ENCODE measurements around the gene INSC.

Gene INSC

DNA sequence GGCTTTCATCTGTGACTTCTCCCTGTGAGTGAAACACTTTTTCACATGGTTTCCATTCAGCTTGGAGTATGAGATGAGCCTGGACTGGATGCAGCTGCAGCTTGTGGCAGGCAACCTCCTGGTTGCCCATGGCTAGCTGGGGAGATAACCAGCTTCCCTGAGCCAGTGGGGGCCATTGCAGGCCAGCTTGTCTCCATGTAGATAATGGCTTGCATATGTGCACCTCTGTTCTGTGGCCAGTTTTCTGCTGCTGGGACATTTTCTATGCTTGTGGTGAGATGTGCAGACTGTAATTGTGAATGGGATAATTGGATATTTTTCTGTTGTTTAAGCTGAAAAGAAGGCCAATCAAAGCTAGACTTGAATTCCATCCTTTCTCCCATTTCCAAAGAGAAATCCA is 38.5 kb downstream of the INSC start:
- no peak overlapping the region for H3K4me3 ChIP-seq (replicated peaks; ENCODE audit: low read depth, low read length)
- TF ChIP-seq, protein P1, sequence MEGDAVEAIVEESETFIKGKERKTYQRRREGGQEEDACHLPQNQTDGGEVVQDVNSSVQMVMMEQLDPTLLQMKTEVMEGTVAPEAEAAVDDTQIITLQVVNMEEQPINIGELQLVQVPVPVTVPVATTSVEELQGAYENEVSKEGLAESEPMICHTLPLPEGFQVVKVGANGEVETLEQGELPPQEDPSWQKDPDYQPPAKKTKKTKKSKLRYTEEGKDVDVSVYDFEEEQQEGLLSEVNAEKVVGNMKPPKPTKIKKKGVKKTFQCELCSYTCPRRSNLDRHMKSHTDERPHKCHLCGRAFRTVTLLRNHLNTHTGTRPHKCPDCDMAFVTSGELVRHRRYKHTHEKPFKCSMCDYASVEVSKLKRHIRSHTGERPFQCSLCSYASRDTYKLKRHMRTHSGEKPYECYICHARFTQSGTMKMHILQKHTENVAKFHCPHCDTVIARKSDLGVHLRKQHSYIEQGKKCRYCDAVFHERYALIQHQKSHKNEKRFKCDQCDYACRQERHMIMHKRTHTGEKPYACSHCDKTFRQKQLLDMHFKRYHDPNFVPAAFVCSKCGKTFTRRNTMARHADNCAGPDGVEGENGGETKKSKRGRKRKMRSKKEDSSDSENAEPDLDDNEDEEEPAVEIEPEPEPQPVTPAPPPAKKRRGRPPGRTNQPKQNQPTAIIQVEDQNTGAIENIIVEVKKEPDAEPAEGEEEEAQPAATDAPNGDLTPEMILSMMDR (IDR thresholded peaks at IDR 0.05; ENCODE audit: low read length, missing control alignments) = no peak
- no peak for DNase-seq (ENCODE audit: low read depth)

DNA sequence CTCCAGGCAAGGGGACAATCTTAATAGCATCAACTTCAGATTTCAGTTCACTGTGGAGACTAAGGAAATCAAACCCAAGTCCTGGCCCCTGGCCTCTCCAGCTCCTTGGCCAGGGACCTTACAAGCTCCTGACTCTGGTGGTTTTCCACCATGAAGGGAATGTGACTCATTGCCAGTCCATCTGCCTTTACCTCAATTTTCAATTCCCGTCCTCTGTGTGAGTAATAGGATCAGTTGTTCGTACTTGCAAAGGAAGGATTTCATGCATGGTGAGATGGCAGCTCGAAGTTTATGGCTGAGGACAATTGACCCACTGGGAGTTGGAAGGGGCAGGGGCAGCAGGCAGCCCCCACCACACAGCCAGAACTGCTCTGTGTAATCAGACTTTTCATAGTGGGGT is 42.5 kb downstream of the INSC start:
- H3K4me3 ChIP-seq (replicated peaks; ENCODE audit: low read depth, low read length) = no peak overlapping the region
- TF ChIP-seq, protein P1 (IDR thresholded peaks at IDR 0.05; ENCODE audit: low read length, missing control alignments) = no peak
- DNase-seq (ENCODE audit: low read depth) = peak; percentile 56

DNA sequence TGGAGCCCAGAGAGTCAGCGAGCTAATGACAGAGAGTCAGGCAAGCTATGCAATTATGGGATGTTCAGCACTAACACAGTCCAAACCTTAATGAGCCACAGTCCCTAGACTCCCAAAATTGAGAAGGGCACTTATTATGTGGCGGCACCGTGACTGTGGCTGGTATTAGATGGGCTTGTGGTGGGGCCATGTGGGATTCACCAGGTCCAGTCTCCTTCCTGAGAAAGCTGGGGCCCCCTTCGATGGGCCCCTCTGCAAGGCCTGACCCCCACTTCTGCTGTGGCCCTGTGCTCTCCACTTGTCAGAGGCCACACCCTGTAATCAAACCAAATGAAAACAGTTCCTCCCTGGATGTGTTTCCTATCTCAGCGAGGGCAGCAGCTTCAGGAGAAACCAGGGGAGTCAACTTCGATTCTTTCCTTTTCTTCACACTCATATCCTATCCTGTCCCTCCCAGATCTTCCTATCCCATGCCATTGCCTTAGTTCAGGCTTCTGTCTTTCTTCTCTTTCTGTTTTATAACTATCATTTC is 42.9 kb downstream of the INSC start:
- H3K4me3 ChIP-seq (replicated peaks; ENCODE audit: low read depth, low read length) = no peak overlapping the region
- TF ChIP-seq, protein P1 (IDR thresholded peaks at IDR 0.05; ENCODE audit: low read length, missing control alignments) = no peak
- DNase-seq (ENCODE audit: low read depth) = no peak

DNA sequence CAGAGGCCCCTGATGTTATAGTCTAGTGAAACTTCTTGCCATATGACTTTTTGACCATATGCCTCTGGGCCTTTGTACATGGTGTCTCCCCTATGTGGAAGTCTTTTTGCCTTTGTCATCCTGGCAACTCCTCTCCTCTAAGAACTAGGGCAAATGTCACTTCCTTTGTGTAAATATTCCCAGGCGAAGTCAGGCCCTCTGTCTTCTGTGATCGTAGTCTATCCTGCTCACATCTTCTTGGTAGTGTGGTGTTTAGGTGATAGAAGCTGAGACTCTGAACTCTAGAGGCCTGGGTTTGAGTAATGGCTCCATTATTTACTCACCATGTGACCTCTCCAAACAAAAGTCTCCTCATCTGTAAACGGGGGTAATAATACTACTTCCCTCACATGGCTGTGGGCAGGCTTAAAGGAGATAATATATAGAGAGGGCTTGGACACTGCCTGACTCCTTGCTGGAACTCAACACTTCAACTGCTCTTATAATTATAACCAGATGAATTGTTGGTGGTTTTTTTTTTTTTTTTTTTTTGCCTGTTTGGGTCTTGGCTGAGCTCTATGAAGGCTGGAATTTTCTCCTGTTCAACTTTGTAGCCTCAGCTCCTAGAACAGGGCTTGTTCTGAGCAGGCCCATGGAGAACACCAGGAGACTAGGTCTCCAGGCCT is 43.8 kb downstream of the INSC start:
- TF ChIP-seq, protein P1 (IDR thresholded peaks at IDR 0.05; ENCODE audit: low read length, missing control alignments) = no peak
- H3K4me3 ChIP-seq (replicated peaks; ENCODE audit: low read depth, low read length) = no peak overlapping the region

DNA sequence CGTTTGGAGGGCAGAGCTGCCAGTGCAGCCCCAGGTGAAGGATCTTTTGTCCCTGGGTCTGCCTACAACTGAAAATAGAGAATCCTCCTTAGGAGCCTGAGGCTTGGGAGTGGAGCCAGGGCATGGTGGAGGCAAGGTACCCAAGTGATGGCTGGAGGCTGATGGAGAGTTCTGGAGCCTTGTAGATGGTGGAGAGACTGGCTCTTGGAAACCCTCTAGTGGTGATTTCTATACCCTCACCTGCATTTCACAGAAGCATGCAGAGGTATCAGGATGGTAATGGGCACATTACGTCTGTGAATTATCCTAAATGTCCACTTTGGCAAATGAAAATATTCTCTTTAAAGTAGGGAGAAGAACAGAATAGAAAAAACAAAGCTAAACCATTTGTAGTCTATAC is 44.4 kb downstream of the INSC start:
- DNase-seq (ENCODE audit: low read depth) = peak; percentile 51
- no peak overlapping the region for H3K4me3 ChIP-seq (replicated peaks; ENCODE audit: low read depth, low read length)

More for the DNA sequence above, 43.8 kb downstream of the INSC start:
- peak; percentile 59 for DNase-seq (ENCODE audit: low read depth)

DNA sequence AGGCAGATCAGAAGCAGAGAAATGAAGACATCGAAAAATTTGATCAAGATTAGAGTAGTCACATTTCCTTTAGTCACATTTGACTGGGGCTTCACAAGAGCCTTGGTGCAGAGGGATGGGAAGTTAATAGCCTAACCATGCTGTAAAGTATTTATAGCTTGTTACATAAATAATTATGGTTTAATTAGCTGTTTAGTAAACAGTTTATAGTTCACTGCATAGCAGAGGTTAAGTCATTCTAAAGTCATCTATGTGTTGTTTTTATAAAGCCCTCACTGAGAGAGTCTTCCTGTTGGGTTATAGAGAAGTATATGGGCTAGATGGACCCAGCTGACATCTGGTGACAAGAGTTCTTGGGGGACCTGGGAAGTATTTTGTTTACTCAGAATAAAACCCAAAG is 47.1 kb downstream of the INSC start:
- no peak overlapping the region for H3K4me3 ChIP-seq (replicated peaks; ENCODE audit: low read depth, low read length)
- no peak for DNase-seq (ENCODE audit: low read depth)

More for the DNA sequence above, 44.4 kb downstream of the INSC start:
- TF ChIP-seq, protein P1 (IDR thresholded peaks at IDR 0.05; ENCODE audit: low read length, missing control alignments) = peak; percentile 69

More for the DNA sequence above, 47.1 kb downstream of the INSC start:
- TF ChIP-seq, protein P1 (IDR thresholded peaks at IDR 0.05; ENCODE audit: low read length, missing control alignments) = no peak
